MCF 10A (cell line): Measurements from ENCODE around the gene CAGE1. TPM values are rescaled to one million over a fixed set of nuclear protein-coding genes. Genes with fewer than 3 reads are reported as not detected.
A peak's percentile ranks its signal among the peaks of the same experiment; 100 is the strongest.

ENCODE experiments used
- Bru-seq: library from RNA; stranded (reverse); fragments of 400-500 nt; gene quantifications from one replicate; lab custom pipeline; 2021; lab: Mats Ljungman, UMichigan
- BruChase-seq, 2 experiments: library from RNA; stranded (reverse); fragments of 400-500 nt; gene quantifications; one replicate each; lab custom pipeline; 2021; lab: Mats Ljungman, UMichigan
- BruUV-seq: library from RNA; stranded (reverse); fragments of 400-500 nt; replicated peaks from 2 replicates; lab custom pipeline; 2021; lab: Mats Ljungman, UMichigan
- CTCF ChIA-PET: fragments of 300-600 bp; sonication (Branson Sonifier 250); formaldehyde crosslinking; extraction: SDS; loops from one replicate; lab custom pipeline; 2021; ENCODE audit warnings: antibody characterized with exemption, inconsistent platforms; lab: Yijun Ruan, JAX
- POLR2A ChIA-PET: fragments of 300-600, 350-650 bp; sonication (Branson Sonifier 250); formaldehyde crosslinking; extraction: SDS; loops from one replicate; lab custom pipeline; 2020; ENCODE audit warnings: antibody characterized with exemption, inconsistent platforms; lab: Yijun Ruan, JAX
- DNase-seq: peaks from one replicate; pipeline ENCODE4 v3.0.0-alpha.2; 2018; ENCODE audit not compliant: unreplicated experiment
- H3K27ac Mint-ChIP-seq: one replicate; pipeline ENCODE4 v1.8.0; 2022; ENCODE audit warnings: mild to moderate bottlenecking, low read depth, mixed read lengths; ENCODE audit not compliant: unreplicated experiment
- H3K27me3 Mint-ChIP-seq: one replicate; pipeline ENCODE4 v1.8.0; 2022; ENCODE audit warnings: mixed read lengths; ENCODE audit not compliant: insufficient read depth, unreplicated experiment
- H3K36me3 Mint-ChIP-seq: one replicate; pipeline ENCODE4 v1.8.0; 2022; ENCODE audit warnings: mild to moderate bottlenecking, moderate library complexity, mixed read lengths; ENCODE audit not compliant: insufficient read depth, unreplicated experiment
- H3K4me1 Mint-ChIP-seq: one replicate; pipeline ENCODE4 v1.8.0; 2022; ENCODE audit warnings: mixed read lengths; ENCODE audit not compliant: insufficient read depth, unreplicated experiment
- H3K4me3 Mint-ChIP-seq: one replicate; pipeline ENCODE4 v1.8.0; 2022; ENCODE audit warnings: mild to moderate bottlenecking, moderate library complexity, mixed read lengths; ENCODE audit not compliant: unreplicated experiment
- H3K9me3 Mint-ChIP-seq: one replicate; pipeline ENCODE4 v1.8.0; 2022; ENCODE audit warnings: mixed read lengths; ENCODE audit not compliant: unreplicated experiment
- CTCF ChIP-seq: fragments of 200-600 bp; IDR thresholded peaks from one replicate; pipeline ENCODE4 v1.8.0; 2022; ENCODE audit warnings: antibody characterized with exemption, mild to moderate bottlenecking; ENCODE audit not compliant: unreplicated experiment
- intact Hi-C: fragments of 100-400 bp; cut with micrococcal nuclease; formaldehyde crosslinking; loops from 2 replicates; pipeline ENCODE4 v1.14.1; 2022
- long read RNA-seq: library from polyadenylated mRNA; stranded (forward); transcript quantifications from one replicate; pipeline ENCODE4 v2.0.0, GENCODE V29; 2022
- total RNA-seq: library from RNA; stranded (reverse); gene quantifications from 2 replicates; pipeline ENCODE4 v1.2.3, GENCODE V29; 2022

Gene CAGE1
- total RNA-seq (0.33 and 0.47 TPM in 2 replicates), Bru-seq, nascent RNA (percentile 33 among the genes with signal in this experiment), BruChase-seq, experiment 1, labeled RNA remaining after a 6-hour chase (percentile 31 among the genes with signal in this experiment), BruChase-seq, experiment 2, labeled RNA remaining after a 2-hour chase (percentile 30 among the genes with signal in this experiment)
- long read RNA-seq, partial matches to known transcripts: 1 of 2 reads
- long read RNA-seq, other reads (novel, unspliced or antisense): 1 of 2 reads

GRCh38 chr6:7389451-7390225 lies at the start of gene CAGE1, which contains the start of gene RIOK1:
CAGE1 (minus strand) TSS chr6:7389742; CDS start chr6:7387173, 2,569 bp downstream.
RIOK1 (plus strand) TSS chr6:7389808; CDS start chr6:7390003, 195 bp downstream.
- intact Hi-C loops: loop anchor here (1.0 to 10.0 kb wide), 4 partner anchors 43 to 715 kb away; partner anchors contain the start of gene SSR1
- no peak for TF ChIP-seq CTCF
- H3K27me3 Mint-ChIP-seq: no peaks in the 10 kb centered on the region
- peaks cover 38% of the 10 kb centered on the region for H3K4me1 Mint-ChIP-seq
- ChIA-PET POLR2A (interaction anchor here (0.5 to 6.7 kb wide), 53 partner anchors 9 to 686 kb away, joined by 3 to 114 read pairs (median 5); partner anchors contain the start of genes DSP, SNRNP48 and SSR1), CTCF (interaction anchor here (0.7 to 3.2 kb wide), 8 partner anchors 65 to 580 kb away, joined by 3 to 14 read pairs (median 4); partner anchors contain the start of gene SSR1)
- no peaks in the 10 kb centered on the region for H3K9me3 Mint-ChIP-seq
- H3K27ac Mint-ChIP-seq: peak within 1 kb of the TSS; percentile 87
- peaks cover 30% of the 10 kb centered on the region for H3K36me3 Mint-ChIP-seq
- DNase-seq: peak; percentile 98
- BruUV-seq: TSS peak; percentile 60
- peak within 1 kb of the TSS; percentile 77 for H3K4me3 Mint-ChIP-seq

- H3K36me3 Mint-ChIP-seq: no peaks in the 10 kb centered on the region
- H3K4me3 Mint-ChIP-seq: no peak overlapping the region
- intact Hi-C loops: no loop called here
- no peaks in the 10 kb centered on the region for H3K27me3 Mint-ChIP-seq
- CTCF ChIA-PET: interaction anchor here (0.7 kb wide), 1 partner anchor 14 kb away, joined by 3 read pairs; no protein-coding TSS in a partner anchor
- TF ChIP-seq CTCF: no peak
- no peaks in the 10 kb centered on the region for H3K4me1 Mint-ChIP-seq
- no TSS peak for BruUV-seq
- no peak overlapping the region for H3K27ac Mint-ChIP-seq
- no peaks in the 10 kb centered on the region for H3K9me3 Mint-ChIP-seq
- DNase-seq: no peak
- POLR2A ChIA-PET: interaction anchor here (0.8 to 1.0 kb wide), 3 partner anchors 15 to 107 kb away, joined by 3 to 4 read pairs (median 3); no protein-coding TSS in a partner anchor
Measured at GRCh38 chr6:7439228-7439627, 49.7 kb upstream of the CAGE1 start.

- DNase-seq: no peak
- no peaks in the 10 kb centered on the region for H3K4me1 Mint-ChIP-seq
- H3K9me3 Mint-ChIP-seq: no peaks in the 10 kb centered on the region
- intact Hi-C loops: no loop called here
- no TSS peak for BruUV-seq
- H3K4me3 Mint-ChIP-seq: no peak overlapping the region
- H3K27me3 Mint-ChIP-seq: no peaks in the 10 kb centered on the region
- ChIA-PET POLR2A (no interaction called here), CTCF (no interaction called here)
- no peak overlapping the region for H3K27ac Mint-ChIP-seq
- TF ChIP-seq CTCF: no peak
- no peaks in the 10 kb centered on the region for H3K36me3 Mint-ChIP-seq
Measured at GRCh38 chr6:7438011-7438410, 48.5 kb upstream of the CAGE1 start.

GRCh38 chr6:7434672-7435071 lies 45.1 kb upstream of the CAGE1 start:
- Mint-ChIP-seq H3K36me3 (no peaks in the 10 kb centered on the region), H3K4me1 (no peaks in the 10 kb centered on the region), H3K4me3 (no peak overlapping the region), H3K27me3 (no peaks in the 10 kb centered on the region), H3K27ac (no peak overlapping the region), H3K9me3 (no peaks in the 10 kb centered on the region)
- no peak for TF ChIP-seq CTCF
- BruUV-seq: no TSS peak
- no peak for DNase-seq
- intact Hi-C loops: no loop called here
- CTCF ChIA-PET: no interaction called here
- POLR2A ChIA-PET: interaction anchor here (0.7 to 1.8 kb wide), 2 partner anchors 111 to 120 kb away, joined by 3 to 5 read pairs; no protein-coding TSS in a partner anchor
